Colonic mucosa (tissue), 4 donors: ENCODE data around the gene NUDT6. TPM values are rescaled to one million over a fixed set of nuclear protein-coding genes. Genes with fewer than 3 reads are reported as not detected.

ENCODE experiments used
- DNase-seq: peaks from one replicate; pipeline ENCODE4 v3.0.0-alpha.2; 2020
- H3K27ac ChIP-seq: fragments of 200-600 bp; one replicate; pipeline ENCODE4 v1.8.0; 2021
- H3K27me3 ChIP-seq: fragments of 200-600 bp; one replicate; pipeline ENCODE4 v1.8.0; 2021
- H3K36me3 ChIP-seq: fragments of 200-600 bp; one replicate; pipeline ENCODE4 v1.8.0; 2021
- H3K4me1 ChIP-seq: fragments of 200-600 bp; one replicate; pipeline ENCODE4 v1.8.0; 2021; ENCODE audit warnings: mild to moderate bottlenecking
- H3K4me3 ChIP-seq: fragments of 200-600 bp; one replicate; pipeline ENCODE4 v1.8.0; 2021
- H3K9ac ChIP-seq, 2 donors: one replicate each; pipeline ENCODE4 v1.7.0; 2013; ENCODE audit warnings: control low read depth in 2 of 2, low read depth in 2 of 2, low read length in 2 of 2
- H3K9me3 ChIP-seq: fragments of 200-600 bp; one replicate; pipeline ENCODE4 v1.8.0; 2021
- intact Hi-C: fragments of 100-400 bp; cut with DNase I; formaldehyde crosslinking; loops from one replicate; pipeline ENCODE4 v1.14.1; 2022
- total RNA-seq, 2 donors: library from RNA; stranded (reverse); fragmentation: NEBNext Ultra II Directional in 1 of 2; extraction: Animal tissue kit (Norgen Biotek cat#: 25700) in 1 of 2; gene quantifications; one replicate each; pipeline ENCODE4 v1.2.1, GENCODE V29; 2021
- TF ChIP-seq, protein P1 (sequence below): fragments of 200-600 bp; IDR thresholded peaks from one replicate; pipeline ENCODE4 v1.8.0; 2022; ENCODE audit warnings: antibody characterized with exemption, mild to moderate bottlenecking
- donor health status: healthy.
- donor health status: DM: no; HTN: no; CAD: no.
- donor health status: DM: no; HTN: no; CAD: no.

The NUDT6 gene
- total RNA-seq, 2 donors from 2014 or later: 7.9 to 8.3 TPM

DNA sequence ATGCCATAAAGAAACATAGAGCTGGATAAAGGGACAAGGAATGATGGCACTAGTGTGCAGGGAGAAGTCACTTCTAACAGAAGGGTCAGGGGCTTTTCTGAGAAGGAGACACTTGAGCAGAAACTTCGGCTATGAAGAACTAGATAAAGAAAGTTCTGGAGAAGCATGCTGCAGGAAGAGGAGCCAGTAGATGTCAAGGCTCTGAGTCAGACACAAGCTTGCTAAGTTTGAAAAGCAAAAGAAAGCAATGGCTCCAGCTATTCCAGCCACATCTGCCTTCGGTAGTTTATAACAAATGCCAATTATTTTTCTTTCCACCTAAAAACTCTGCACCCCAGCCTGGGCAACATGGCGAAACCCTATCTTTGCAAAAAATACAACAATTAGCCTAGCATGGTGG lies 7.5 kb downstream of the NUDT6 start:
- Histone ChIP-seq H3K9me3 (no peaks in the 10 kb centered on the region), H3K27ac (no peak overlapping the region), H3K4me3 (no peak overlapping the region), H3K9ac (no peak overlapping the region), H3K4me1 (no peaks in the 10 kb centered on the region), H3K36me3 (no peaks in the 10 kb centered on the region), H3K27me3 (no peaks in the 10 kb centered on the region)
- intact Hi-C loops: no loop called here
- DNase-seq: no peak
- TF ChIP-seq, protein P1, sequence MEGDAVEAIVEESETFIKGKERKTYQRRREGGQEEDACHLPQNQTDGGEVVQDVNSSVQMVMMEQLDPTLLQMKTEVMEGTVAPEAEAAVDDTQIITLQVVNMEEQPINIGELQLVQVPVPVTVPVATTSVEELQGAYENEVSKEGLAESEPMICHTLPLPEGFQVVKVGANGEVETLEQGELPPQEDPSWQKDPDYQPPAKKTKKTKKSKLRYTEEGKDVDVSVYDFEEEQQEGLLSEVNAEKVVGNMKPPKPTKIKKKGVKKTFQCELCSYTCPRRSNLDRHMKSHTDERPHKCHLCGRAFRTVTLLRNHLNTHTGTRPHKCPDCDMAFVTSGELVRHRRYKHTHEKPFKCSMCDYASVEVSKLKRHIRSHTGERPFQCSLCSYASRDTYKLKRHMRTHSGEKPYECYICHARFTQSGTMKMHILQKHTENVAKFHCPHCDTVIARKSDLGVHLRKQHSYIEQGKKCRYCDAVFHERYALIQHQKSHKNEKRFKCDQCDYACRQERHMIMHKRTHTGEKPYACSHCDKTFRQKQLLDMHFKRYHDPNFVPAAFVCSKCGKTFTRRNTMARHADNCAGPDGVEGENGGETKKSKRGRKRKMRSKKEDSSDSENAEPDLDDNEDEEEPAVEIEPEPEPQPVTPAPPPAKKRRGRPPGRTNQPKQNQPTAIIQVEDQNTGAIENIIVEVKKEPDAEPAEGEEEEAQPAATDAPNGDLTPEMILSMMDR: no peak

DNA sequence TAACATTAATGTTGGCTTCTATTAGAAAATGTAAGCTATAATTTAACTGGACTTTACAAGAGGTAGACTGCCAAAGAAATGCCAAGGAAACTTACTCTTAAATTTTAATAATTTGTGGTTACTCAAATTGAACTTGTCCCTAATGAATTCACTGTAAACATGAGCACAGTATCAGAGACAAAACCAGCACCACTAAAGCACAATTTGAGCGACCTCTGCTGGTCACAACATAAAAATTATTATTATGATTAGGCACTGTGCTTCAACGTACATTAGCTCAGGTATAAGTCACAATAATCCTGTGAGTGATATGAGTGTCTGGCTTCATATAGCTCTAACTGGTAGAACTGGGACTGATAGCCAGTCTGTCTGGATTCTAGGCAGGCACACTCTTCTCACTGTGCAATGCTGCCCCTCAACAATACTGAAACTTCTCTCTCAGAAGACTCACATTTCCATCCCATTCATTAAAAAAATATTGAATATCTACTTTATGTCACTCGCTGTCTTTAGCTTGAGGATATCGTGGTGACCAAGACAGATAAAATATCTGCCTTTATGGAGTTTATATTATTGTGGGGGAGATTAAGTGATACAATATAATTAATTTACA lies 8.0 kb downstream of the NUDT6 start:
- TF ChIP-seq, protein P1: no peak

DNA sequence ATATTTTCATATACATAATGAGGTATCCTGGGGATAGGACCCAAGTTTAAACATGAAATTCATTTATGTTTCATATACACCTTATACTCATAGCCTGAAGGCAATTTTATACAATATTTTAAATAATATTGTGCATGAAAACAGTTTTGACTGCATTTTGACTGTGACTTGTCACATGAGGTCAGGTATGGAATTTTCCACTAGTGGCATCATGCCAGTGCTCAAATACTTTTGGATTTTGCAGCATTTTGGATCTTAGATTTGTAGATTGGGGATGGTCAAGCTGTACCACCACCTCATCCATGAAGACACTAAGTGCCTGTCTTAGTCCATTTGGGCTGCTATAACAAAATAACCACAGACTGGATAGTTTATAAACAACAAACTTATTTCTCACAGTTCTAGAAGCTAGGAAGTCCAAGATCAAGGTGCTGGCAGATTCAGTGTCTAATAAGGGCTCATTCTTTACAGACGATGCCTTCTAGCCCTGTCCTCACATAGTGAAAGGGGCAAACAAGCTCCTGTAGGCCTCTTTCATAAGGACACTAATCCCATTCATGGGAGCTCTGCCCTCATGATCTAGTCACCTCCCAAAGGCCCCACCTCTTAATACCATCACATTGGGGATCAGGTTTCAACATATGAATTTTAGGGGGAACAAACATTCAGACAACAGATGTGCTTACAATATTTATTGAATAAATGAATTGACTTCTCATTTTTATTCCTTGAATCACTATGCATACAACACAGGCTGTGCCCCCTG lies 9.4 kb downstream of the NUDT6 start:
- TF ChIP-seq, protein P1: no peak
- Histone ChIP-seq H3K9me3 (no peaks in the 10 kb centered on the region), H3K4me3 (no peak overlapping the region), H3K27me3 (no peaks in the 10 kb centered on the region), H3K27ac (no peak overlapping the region), H3K9ac (no peak overlapping the region), H3K36me3 (no peaks in the 10 kb centered on the region), H3K4me1 (no peaks in the 10 kb centered on the region)
- no peak for DNase-seq
- intact Hi-C loops: no loop called here

More for the DNA sequence above, 8.0 kb downstream of the NUDT6 start:
- intact Hi-C loops: no loop called here
- H3K4me3 ChIP-seq: no peak overlapping the region
- H3K9me3 ChIP-seq: no peaks in the 10 kb centered on the region
- no peaks in the 10 kb centered on the region for H3K36me3 ChIP-seq
- no peaks in the 10 kb centered on the region for H3K27me3 ChIP-seq
- H3K27ac ChIP-seq: no peak overlapping the region
- H3K9ac ChIP-seq: no peak overlapping the region
- H3K4me1 ChIP-seq: no peaks in the 10 kb centered on the region
- no peak for DNase-seq

DNA sequence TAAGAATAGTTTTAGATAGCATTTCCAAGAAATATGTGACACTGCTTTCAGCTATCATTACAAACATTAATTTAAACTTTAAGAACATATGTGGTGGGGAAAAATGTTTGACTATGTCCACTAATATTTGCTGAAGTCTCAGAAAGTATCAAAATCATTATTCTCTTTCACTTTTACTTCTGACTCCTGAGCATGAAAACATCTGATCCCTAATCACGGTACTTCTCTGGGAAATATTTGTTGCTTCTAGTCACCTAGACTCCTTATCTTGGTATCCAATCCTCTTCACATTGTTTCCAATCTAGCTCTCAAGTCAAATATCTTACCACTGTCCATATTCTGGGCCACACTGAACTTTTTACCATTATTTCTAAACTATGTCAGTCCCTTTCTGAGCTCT lies 10.8 kb downstream of the NUDT6 start:
- H3K9me3 ChIP-seq: no peaks in the 10 kb centered on the region
- TF ChIP-seq, protein P1: no peak
- intact Hi-C loops: no loop called here
- no peaks in the 10 kb centered on the region for H3K4me1 ChIP-seq
- DNase-seq: no peak
- H3K9ac ChIP-seq: no peak overlapping the region
- no peak overlapping the region for H3K4me3 ChIP-seq
- H3K27ac ChIP-seq: no peak overlapping the region
- no peaks in the 10 kb centered on the region for H3K36me3 ChIP-seq
- H3K27me3 ChIP-seq: no peaks in the 10 kb centered on the region

DNA sequence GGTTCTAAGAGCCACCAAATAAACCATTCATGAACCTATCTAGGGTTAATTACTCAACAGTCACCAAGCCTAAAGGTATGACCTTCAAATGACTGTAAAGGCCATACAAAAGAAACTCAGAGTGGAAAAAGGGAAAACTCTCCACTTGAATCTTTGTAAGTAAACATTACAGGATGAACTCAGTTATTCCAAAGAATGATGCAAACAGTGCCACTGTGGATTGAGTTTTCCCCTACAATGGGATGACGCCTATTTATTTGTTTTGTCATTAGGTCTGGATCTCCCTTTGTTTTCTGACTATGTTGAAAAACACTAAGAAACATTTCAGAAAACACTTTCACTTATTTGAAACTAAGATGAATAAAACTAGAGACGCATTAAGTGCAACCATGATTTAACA lies 12.7 kb downstream of the NUDT6 start:
- no peaks in the 10 kb centered on the region for H3K9me3 ChIP-seq
- intact Hi-C loops: no loop called here
- H3K9ac ChIP-seq: no peak overlapping the region
- no peaks in the 10 kb centered on the region for H3K4me1 ChIP-seq
- H3K36me3 ChIP-seq: no peaks in the 10 kb centered on the region
- H3K27ac ChIP-seq: no peak overlapping the region
- H3K4me3 ChIP-seq: no peak overlapping the region
- no peaks in the 10 kb centered on the region for H3K27me3 ChIP-seq
- TF ChIP-seq, protein P1: no peak
- no peak for DNase-seq
